ENCODE measurements around the gene FUT6. TPM values are rescaled to one million over a fixed set of nuclear protein-coding genes. Genes with fewer than 3 reads are reported as not detected.

Gene FUT6
- total RNA-seq, 4 donors from 2014 or later: 3.0 TPM; not detected in 3

- H3K9me3 ChIP-seq: no peaks in the 10 kb centered on the region
- TF ChIP-seq POLR2AphosphoS5 (IDR thresholded peaks at IDR 0.05): no peak
- TF ChIP-seq CTCF (IDR thresholded peaks at IDR 0.05): no peak
- TF ChIP-seq POLR2A (IDR thresholded peaks at IDR 0.05): no peak
- no peak for TF ChIP-seq EP300 (IDR thresholded peaks at IDR 0.05)
- no peaks in the 10 kb centered on the region for H3K36me3 ChIP-seq
- no peaks in the 10 kb centered on the region for H3K27me3 ChIP-seq
- H3K27ac ChIP-seq: no peak overlapping the region
- H3K4me1 ChIP-seq: peaks cover 0 to 21% (median 6%) of the 10 kb centered on the region in 3 donors
- ATAC-seq: no peak
- H3K4me3 ChIP-seq: no peak overlapping the region
- no CpG with 5 or more reads among the region's 10 CpGs for WGBS, 2 donors (ENCODE audit: low coverage in 1 of 2)
Observed at GRCh38 chr19:5818594-5818993, 20.9 kb downstream of the FUT6 start.

GRCh38 chr19:5817218-5817617 lies 22.3 kb downstream of the FUT6 start:
- TF ChIP-seq CTCF (IDR thresholded peaks at IDR 0.05) (no peak), POLR2A (IDR thresholded peaks at IDR 0.05) (no peak), POLR2AphosphoS5 (IDR thresholded peaks at IDR 0.05) (no peak), EP300 (IDR thresholded peaks at IDR 0.05) (no peak)
- Histone ChIP-seq H3K27me3 (no peaks in the 10 kb centered on the region), H3K9me3 (no peaks in the 10 kb centered on the region), H3K4me3 (no peak overlapping the region), H3K27ac (no peak overlapping the region), H3K36me3 (no peaks in the 10 kb centered on the region), H3K4me1 (peaks cover 0 to 9% (median 6%) of the 10 kb centered on the region in 3 donors)
- 92% methylated on average over 2 of the region's 2 CpGs; no CpG with 5 or more reads in 1 of the 2 donors for WGBS, 2 donors (ENCODE audit: low coverage in 1 of 2)
- ATAC-seq: no peak

GRCh38 chr19:5814852-5815246 lies 24.7 kb downstream of the FUT6 start:
- Histone ChIP-seq H3K4me3 (no peak overlapping the region), H3K4me1 (no peaks in the 10 kb centered on the region), H3K27me3 (no peaks in the 10 kb centered on the region), H3K27ac (no peak overlapping the region), H3K36me3 (peaks cover 0 to 6% of the 10 kb centered on the region in 2 donors), H3K9me3 (no peaks in the 10 kb centered on the region)
- ATAC-seq: no peak
- TF ChIP-seq CTCF (IDR thresholded peaks at IDR 0.05) (no peak), POLR2A (IDR thresholded peaks at IDR 0.05) (no peak), POLR2AphosphoS5 (IDR thresholded peaks at IDR 0.05) (no peak), EP300 (IDR thresholded peaks at IDR 0.05) (no peak)
- 56 to 80% methylated on average over 6 to 8 of the region's 11 CpGs for WGBS, 2 donors (ENCODE audit: low coverage in 1 of 2)

- WGBS, 2 donors (ENCODE audit: low coverage in 1 of 2): 83% methylated on average over 6 of the region's 9 CpGs; no CpG with 5 or more reads in 1 of the 2 donors
- Histone ChIP-seq H3K9me3 (no peaks in the 10 kb centered on the region), H3K27ac (no peak overlapping the region), H3K4me1 (no peaks in the 10 kb centered on the region), H3K4me3 (no peak overlapping the region), H3K27me3 (no peaks in the 10 kb centered on the region), H3K36me3 (peaks cover 0 to 6% of the 10 kb centered on the region in 2 donors)
- TF ChIP-seq EP300 (IDR thresholded peaks at IDR 0.05): no peak
- no peak for TF ChIP-seq POLR2AphosphoS5 (IDR thresholded peaks at IDR 0.05)
- no peak for TF ChIP-seq POLR2A (IDR thresholded peaks at IDR 0.05)
- no peak for TF ChIP-seq CTCF (IDR thresholded peaks at IDR 0.05)
- no peak for ATAC-seq
Observed at GRCh38 chr19:5814123-5814851, 25.2 kb downstream of the FUT6 start.

- Histone ChIP-seq H3K9me3 (no peaks in the 10 kb centered on the region), H3K4me1 (peaks cover 0 to 6% (median 0%) of the 10 kb centered on the region in 3 donors), H3K27ac (no peak overlapping the region), H3K4me3 (no peak overlapping the region), H3K27me3 (no peaks in the 10 kb centered on the region), H3K36me3 (peaks cover 0 to 10% of the 10 kb centered on the region in 2 donors)
- TF ChIP-seq CTCF (IDR thresholded peaks at IDR 0.05): no peak
- TF ChIP-seq EP300 (IDR thresholded peaks at IDR 0.05): no peak
- no peak for TF ChIP-seq POLR2AphosphoS5 (IDR thresholded peaks at IDR 0.05)
- no peak for TF ChIP-seq POLR2A (IDR thresholded peaks at IDR 0.05)
- ATAC-seq: no peak
- WGBS, 2 donors (ENCODE audit: low coverage in 1 of 2): 86 to 100% methylated on average over 1 to 4 of the region's 4 CpGs
Observed at GRCh38 chr19:5811117-5811516, 28.4 kb downstream of the FUT6 start.
